Urothelium cell line (cell line): ENCODE measurements around the gene PDXDC1.
"Not testable (repeated sequence)": the region's sequence is repeated elsewhere in the genome, so short reads cannot be mapped to it uniquely, and the experiment has no call there.

ENCODE experiments used
- DNase-seq: peaks from one replicate; pipeline ENCODE4 v3.0.0; 2011; ENCODE audit warnings: low spot score, mixed read lengths
- FAIRE-seq: peaks from 2 replicates; lab custom pipeline; 2011; peaks lifted over from hg19 to GRCh38; lab: Jason Lieb, UNC

PDXDC1 gene

DNA sequence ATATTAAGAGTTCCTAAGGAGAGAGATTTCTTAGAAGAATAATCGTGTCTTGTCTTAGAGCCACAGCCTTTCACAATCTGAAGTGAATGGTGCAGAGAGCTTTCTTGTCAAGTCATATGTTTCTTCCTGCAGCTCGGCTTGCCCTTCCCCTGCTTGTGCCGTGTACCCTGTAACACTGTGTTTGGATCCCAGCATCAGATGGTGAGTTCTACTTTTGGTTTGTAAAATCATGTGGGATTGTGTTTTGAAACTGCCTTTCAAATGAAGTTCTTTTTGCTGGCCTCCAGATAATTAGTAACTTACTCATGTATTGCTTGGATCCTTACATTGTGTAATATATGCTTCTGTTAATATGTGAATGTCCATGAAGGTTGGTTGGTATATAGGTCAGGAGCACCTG lies 33.8 kb downstream of the PDXDC1 start:
- DNase-seq, FAIRE-seq: not testable (repeated sequence)

DNA sequence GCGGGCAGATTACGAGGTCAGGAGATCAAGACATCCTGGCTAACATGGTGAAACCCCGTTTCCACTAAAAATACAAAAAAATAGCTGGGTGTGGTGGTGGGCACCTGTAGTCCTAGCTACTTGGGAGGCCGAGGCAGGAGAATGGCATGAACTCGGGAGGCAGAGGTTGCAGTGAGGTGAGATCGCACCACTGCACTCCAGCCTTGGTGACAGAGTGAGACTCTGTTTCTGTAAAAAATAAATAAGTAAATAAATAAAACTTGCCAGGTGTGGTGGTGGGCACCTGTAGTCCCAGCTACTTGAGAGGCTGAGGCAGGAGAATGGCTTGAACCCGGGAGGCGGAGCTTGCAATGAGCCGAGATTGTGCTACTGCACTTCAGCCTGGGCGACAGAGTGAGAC lies 38.1 kb downstream of the PDXDC1 start:
- not testable (repeated sequence) for FAIRE-seq, DNase-seq

DNA sequence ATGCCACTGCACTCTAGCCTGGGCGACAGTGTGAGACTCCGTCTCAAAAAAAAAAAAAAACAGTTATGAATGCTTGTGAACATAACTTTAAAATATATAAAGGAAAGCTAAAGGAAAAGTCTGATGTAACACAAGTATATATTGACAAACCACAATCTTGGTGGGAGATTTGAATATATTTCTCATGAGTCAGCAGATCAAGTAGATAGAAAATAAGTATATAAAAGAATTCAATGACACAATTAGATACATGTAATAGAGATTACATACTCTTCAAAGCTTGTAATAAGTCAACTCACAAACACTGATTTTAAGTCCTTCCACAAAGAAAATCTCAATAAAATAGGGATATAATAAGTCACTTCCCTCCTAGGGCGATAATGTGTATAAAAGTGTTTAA lies 40.8 kb downstream of the PDXDC1 start:
- FAIRE-seq, DNase-seq: not testable (repeated sequence)

DNA sequence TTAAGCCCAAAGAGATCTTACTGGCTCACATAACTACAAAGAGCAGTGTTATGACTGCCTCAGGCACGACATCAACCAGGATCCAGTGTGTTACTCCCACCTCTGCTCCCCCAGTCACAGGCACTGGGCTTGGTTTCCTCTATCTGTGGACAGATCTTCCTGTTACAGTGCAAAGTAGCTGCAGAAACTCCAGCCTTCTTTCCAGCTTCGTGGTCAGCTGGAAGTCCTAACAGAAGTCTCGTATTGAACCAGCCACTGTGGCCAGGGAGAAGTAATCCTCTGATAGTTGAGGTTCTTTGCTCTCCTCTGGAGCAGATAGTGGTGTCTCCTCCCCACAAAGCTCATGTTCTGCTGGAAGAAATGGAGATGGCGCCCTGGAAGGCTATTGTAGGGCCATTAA lies 41.5 kb downstream of the PDXDC1 start:
- DNase-seq, FAIRE-seq: not testable (repeated sequence)

DNA sequence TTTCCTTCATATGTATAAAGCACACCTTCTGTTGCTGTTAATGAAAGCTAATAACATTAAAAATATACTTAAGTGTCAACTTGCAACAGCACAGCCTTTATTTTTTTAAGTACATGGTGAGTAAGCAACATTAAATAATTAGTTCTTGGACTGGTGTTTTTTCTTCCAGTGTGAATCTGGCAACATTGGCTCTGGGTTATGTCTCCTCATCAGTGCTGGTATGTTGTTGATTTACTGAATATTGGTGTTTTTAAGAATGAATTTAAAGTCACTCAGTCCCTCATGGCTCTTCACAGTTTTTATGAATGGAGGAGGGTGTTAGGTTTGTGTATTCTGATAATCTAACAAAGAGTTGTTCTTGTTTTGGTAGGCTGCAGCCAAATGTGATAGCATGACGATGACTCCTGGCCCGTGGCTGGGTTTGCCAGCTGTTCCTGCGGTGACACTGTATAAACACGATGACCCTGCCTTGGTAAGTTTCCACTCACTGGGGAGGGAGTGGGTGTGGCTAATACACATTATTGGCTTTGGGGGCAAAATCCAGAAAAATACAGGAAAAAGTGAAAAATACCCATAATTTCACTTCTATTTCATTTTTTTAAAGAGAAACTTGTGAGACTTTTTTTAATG lies 42.2 kb downstream of the PDXDC1 start:
- FAIRE-seq, DNase-seq: not testable (repeated sequence)

DNA sequence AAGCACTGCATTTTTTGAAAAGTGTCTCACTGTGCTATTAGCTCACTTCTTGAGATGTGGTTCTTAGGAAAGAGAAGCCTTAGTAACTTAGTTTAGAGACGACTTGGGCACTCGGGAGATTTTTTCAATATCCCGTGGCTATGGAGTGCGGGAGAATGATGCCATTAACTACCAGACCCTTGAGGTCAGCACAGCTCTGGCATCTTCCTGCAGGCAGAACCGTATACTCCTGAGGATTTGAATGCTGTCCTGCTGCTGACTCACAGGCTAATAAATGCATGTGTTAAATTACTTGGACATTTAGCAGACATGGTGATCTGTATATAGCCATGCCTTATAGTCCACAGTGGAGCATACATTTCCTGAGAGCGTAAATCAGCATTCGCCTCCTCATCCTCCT lies 46.6 kb downstream of the PDXDC1 start:
- not testable (repeated sequence) for DNase-seq

DNA sequence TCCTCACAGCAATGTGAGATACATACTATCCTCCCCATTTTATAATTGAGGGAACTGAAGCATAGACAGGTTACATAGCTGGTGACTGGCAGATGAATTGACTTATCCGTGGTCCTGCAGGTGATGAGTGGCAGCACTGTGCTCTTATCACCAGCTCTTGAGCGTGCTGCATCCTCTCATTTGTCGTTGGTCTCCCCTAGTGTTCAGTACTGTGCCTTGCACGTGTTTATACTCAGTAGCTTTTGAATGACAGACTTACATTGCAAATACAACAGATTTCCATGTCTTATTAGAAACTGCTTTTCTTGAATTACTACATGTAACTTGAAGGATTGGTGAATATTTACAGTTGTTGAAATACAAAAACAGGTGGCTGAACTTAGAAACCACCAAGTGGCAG lies 47.4 kb downstream of the PDXDC1 start:
- not testable (repeated sequence) for FAIRE-seq, DNase-seq

More for the DNA sequence above, 46.6 kb downstream of the PDXDC1 start:
- FAIRE-seq: not testable (repeated sequence)

DNA sequence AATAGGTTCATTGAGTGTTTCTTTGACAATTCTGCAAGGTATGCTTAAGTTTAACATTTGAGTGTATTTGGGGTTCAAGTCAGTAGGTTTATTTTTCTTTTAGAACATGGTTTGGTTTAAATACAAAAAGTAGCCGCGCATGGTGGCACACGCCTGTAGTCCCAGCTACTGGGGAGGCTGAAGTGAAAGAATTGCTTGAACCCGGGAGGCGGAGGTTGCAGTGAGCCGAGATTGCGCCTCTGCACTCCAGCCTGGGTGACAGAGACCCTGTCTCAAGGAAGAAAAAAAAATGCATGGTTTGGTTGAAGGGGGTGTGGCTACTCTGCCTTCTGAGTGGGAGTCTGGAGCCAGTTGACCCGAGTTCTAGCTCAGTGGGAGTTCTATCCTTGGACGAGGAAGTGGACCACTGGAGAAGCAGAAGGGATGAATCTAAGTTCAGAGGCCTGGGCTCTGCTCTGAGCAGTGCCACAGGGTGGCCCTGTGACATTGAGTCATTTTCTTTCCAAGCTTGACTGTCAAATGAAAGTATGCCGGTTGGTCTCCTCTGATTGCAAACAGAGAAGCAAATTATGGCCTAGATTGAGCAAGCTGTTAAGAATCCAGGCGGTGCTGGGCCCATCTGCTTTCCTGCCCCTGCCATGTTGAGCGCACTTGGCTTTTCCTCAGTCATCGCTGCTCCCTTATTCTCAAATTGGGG lies 48.7 kb downstream of the PDXDC1 start:
- FAIRE-seq, DNase-seq: not testable (repeated sequence)

DNA sequence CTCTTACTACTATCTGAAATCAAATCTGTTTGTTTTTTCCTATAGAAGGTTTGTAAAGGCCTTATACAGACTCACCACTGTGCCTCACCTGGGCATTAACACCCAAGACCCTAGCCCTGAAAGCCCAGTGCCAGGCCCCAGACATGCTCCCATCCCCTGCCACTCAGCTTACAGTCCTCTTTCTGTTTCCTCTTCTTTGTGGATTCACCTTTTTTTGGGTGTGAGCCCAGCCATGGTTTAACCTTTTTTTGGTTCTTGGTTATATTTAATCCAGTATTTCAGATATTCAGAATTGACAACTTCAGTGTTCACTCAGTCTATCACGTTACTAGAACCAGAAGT lies 50.0 kb downstream of the PDXDC1 start:
- FAIRE-seq, DNase-seq: not testable (repeated sequence)

DNA sequence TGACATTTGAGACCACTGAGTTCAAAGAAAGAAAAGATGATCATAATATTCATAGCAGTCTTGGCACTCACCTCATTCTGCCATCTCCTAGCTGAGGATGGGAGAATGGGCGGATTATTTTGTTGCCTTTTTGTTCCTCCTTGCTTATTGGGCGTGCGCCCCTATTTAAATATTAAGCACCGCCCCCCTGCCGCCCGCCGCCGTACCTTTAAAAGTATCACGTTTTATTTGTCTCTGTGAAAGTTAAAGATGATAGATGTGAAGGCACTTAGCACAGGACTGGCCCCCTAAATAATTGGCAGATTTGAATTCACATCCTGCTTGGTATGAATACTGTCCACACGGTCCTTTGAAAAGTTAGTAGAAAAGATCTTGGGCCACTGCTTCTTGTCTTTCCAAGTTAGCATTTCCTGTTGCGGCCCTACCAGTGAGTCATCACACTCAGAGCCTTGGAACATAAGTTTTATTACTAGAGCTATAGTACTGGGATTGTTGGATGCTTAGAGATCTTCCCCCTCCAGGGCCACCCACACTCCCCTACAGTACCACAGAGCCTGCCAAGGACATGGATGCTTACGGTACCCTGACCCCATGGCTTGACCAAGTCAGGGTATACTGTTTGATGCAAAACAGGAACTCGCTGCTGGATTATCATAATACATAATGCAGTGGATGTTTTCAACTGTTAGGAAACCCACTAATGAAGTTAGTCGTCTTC lies 50.6 kb downstream of the PDXDC1 start:
- not testable (repeated sequence) for FAIRE-seq, DNase-seq

DNA sequence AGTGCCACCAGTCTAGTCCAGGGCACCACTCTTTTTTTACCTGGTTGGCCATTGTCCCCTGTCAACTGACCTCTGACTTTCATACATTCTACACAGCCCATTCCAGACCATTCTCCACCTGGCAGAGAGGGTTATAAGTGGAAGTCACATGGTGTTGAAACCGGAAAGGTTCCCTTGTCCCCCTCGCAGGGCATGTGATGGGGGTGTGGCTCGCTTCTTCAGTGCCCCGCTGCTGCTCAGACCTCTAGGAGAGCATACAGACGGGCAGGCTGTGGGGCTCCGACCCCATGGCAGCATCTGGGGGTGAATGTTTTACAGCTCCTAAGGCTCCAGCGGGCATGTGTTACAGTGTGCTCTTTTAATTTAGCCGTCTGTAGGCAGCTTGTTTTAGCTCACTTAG lies 52.2 kb downstream of the PDXDC1 start:
- not testable (repeated sequence) for FAIRE-seq, DNase-seq

DNA sequence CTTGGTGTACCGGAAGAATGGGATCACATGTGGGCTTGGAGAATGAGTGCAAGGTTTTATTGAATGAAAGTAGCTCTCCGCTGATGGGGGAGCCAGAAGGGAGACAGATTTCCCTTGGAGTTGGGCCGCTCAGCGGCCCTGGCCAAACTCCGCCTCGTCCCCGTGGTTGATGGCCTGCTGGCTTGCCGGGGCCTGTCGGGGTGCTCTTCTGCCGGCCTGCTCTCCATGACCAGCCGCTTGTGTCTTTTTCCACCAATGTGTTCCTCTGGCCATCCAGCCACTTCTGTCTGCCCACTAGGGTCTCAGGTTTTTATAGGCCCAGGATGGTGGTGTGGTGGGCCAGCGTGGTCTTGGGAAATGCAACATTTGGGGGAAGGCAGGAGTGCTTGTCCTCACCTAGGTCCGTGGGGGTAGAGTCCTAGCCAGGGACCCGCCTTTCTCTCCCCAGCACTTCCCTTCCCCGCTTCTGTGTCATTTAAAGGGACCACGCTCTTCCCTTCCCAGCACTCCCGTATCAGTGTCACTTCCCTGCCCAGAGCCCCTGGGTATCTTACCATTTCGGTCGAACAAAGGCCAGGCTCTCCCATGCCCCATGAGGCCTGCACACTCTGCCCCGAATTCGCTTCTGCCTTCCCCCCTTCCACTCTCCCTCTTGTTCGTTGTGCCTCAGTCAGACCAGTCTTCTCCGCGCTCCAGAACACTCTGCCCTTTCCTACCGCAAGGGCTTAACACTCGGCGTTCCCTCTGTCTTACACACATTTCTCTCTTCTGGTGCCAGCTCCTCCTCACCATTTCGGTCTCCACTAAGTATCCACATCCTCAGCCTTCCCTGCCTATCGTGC lies 52.9 kb downstream of the PDXDC1 start:
- not testable (repeated sequence) for DNase-seq, FAIRE-seq

DNA sequence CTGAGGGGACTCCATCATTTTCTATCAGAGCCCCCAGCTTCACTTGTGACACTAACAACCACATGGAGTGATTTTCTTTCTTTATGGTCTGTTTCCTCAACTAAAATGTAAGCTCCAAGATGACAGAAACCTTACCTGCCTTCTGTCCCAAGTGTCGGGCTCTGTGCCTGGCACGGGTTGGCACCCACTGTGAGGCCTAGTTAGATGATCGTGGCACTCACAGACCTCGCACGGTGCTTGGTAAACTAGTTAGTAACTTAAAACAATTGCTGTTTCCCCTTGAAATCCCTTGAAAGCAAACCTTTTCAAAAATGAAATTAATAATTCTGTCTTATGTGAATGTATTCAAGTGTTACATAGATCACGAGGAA lies 53.5 kb downstream of the PDXDC1 start:
- not testable (repeated sequence) for DNase-seq, FAIRE-seq

DNA sequence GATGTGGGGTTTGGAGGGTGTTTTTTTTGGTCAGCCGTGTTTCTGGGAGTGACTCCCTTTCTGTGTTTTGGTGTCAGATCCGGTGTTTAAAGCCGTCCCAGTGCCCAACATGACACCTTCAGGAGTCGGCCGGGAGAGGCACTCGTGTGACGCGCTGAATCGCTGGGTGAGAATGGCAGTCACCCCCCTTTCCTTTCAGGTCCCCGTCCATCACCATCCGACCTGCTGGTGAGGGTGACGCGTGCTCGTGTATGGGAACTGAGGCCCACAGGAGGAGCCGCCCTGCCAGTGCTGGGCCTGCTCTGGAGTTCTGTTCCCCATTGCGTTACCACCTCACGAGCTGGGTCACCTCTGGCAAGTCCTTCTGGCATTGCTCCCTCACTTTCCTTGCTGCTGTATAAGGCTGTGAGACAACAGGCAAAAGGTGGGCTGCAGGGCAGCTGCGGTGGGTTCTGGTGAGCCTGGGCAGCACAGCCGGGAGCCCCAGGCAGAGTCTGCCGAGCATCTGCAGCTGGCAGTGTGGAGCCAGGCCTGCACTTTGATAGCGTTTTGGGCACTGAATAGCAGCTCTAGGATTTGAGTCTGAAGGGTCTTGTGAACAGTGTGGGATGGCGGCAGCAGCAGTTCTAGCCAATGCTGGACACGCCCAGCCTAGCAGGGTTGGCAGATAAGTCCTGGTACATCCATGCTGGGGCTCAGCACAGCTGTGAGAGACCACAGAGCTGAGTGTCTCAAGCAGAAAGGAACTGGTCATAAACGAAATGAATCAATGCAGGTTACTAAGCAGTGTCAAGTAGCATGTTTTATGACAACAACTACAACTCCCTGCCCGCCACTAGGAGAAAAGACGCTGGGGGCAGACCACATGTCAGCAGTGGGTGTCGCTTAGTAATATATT lies 54.2 kb downstream of the PDXDC1 start:
- FAIRE-seq: peak; percentile 13

DNA sequence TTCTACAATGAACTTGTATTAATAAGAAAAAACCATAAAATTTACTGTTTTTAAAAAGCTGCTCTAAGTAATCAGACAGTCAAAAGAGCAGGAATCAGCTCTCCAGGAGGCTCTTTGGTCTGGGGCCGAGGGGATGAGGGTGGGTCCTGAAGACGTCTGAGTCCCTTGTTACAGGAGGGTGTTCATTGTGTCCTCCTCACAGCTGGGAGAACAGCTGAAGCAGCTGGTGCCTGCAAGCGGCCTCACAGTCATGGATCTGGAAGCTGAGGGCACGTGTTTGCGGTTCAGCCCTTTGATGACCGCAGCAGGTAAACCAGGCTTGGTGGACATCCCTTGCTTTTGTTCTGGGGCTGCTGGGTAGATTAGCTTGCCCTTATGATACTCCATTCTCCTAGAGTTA lies 54.9 kb downstream of the PDXDC1 start:
- not testable (repeated sequence) for FAIRE-seq, DNase-seq

More for the DNA sequence above, 54.2 kb downstream of the PDXDC1 start:
- not testable (repeated sequence) for DNase-seq

DNA sequence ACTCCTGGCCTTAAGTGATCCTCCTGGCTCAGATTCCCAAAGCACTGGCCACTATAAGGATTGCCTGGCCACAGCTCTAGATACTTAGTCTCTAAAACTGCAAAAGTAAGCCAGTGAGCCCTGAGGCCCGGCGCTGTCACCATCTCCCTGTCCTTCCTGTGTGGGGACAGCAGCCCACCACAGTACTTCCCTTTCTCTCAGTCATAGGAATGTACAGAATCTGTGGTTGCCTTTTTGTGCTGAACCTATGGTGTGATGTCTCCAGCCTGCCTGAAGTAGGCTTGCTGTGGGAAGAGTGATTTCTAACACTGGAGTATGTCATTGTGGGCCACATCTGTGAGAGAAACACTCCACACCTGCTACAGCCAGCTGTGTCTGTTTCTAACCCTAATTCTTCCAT lies 56.4 kb downstream of the PDXDC1 start:
- FAIRE-seq (no peak), DNase-seq (no peak)

DNA sequence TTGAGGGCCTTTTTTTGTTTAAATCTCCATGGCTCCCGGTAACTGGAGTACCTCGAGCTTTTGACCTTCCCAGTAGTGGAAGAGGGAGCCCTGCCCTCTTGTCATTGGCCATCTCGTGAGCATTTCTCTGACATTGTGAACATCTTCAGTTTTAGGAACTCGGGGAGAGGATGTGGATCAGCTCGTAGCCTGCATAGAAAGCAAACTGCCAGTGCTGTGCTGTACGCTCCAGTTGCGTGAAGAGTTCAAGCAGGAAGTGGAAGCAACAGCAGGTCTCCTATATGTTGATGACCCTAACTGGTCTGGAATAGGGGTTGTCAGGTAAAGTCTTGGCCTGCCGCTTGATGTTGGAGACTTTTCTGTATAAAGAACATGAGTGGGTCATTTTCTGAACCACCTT lies 56.8 kb downstream of the PDXDC1 start:
- DNase-seq (no peak), FAIRE-seq (no peak)

DNA sequence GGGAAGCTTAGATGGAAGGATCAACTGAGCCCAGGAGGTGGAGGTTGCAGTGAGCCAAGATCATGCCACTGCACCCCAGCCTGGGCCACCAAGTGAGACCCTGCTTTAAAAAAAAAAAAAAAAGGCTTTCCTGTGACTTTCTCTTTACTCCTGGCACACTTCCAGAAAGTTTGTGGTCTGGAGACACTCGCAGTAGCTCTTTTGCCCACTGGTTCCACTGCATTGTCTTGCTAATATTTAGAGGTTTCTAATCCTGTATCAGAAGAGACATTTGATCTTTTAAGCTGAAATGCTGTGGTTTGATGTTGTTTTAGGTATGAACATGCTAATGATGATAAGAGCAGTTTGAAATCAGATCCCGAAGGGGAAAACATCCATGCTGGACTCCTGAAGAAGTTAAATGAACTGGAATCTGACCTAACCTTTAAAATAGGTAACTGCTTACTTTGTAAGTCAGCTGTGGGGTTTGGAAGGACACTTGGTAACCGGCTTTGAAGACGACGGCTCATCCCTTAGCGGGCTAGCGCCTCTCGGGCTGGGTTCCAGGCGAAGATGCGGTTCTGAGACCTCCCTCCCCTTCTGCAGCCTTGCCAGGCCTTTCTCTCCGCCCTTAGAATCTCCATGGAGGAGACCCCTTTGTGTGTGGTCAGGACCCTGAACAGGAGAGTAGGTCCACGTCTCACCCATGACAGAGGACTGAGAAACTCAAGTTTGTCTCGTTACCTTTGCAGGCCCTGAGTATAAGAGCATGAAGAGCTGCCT lies 57.9 kb downstream of the PDXDC1 start:
- DNase-seq (no peak), FAIRE-seq (no peak)

DNA sequence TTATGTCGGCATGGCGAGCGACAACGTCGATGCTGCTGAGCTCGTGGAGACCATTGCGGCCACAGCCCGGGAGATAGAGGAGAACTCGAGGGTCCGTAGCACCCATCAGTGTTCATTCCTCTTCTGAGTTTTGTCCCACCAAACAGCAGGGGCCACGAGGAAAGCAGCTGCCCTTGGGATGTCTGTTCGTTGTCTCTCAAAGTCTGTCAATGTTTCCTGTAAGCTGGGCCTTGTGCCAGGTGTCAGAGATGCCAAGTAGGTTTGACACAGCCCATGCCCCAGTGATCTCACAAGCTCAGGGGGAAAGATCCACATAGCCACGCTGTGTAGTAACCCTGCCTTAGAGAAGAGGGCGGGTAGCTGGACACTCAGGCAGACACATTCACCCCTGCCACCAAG lies 58.5 kb downstream of the PDXDC1 start:
- no peak for DNase-seq
- FAIRE-seq: no peak
